ENCODE results near the gene COL19A1.

Gene COL19A1

GRCh38 chr6:69863766-69864165 lies 2.6 kb upstream of the COL19A1 start:
- Histone ChIP-seq H3K9me3 (ENCODE audit: control insufficient read depth, low read length) (no peaks in the 10 kb centered on the region), H3K4me3 (ENCODE audit: low read depth, low read length) (no peak overlapping the region), H3K36me3 (ENCODE audit: control insufficient read depth, insufficient read depth, low read length) (no peaks in the 10 kb centered on the region), H3K4me2 (ENCODE audit: low read length) (no peak overlapping the region), H3K79me2 (no peaks in the 10 kb centered on the region), H3K27ac (no peak overlapping the region), H2AFZ (no peak overlapping the region), H3K27me3 (ENCODE audit: control insufficient read depth, insufficient read depth, low read length) (no peaks in the 10 kb centered on the region), H3K9ac (no peak overlapping the region), H3K4me1 (peaks cover 3% of the 10 kb centered on the region)
- TF ChIP-seq CTCF (IDR thresholded peaks at IDR 0.05) = no peak

- no peak overlapping the region for H3K9ac ChIP-seq
- H3K4me1 ChIP-seq = peaks cover 3% of the 10 kb centered on the region
- no peak overlapping the region for H2AFZ ChIP-seq
- no peaks in the 10 kb centered on the region for H3K9me3 ChIP-seq (ENCODE audit: control insufficient read depth, low read length)
- no peak overlapping the region for H3K4me3 ChIP-seq (ENCODE audit: low read depth, low read length)
- no peak overlapping the region for H3K4me2 ChIP-seq (ENCODE audit: low read length)
- no peaks in the 10 kb centered on the region for H3K36me3 ChIP-seq (ENCODE audit: control insufficient read depth, insufficient read depth, low read length)
- H3K27me3 ChIP-seq (ENCODE audit: control insufficient read depth, insufficient read depth, low read length) = no peaks in the 10 kb centered on the region
- TF ChIP-seq CTCF (IDR thresholded peaks at IDR 0.05) = no peak
- no peak overlapping the region for H3K27ac ChIP-seq
- H3K79me2 ChIP-seq = no peaks in the 10 kb centered on the region
Measured at GRCh38 chr6:69865126-69865525, 1.2 kb upstream of the COL19A1 start.

- Histone ChIP-seq H3K36me3 (ENCODE audit: control insufficient read depth, insufficient read depth, low read length) (no peaks in the 10 kb centered on the region), H3K79me2 (no peaks in the 10 kb centered on the region), H3K4me3 (ENCODE audit: low read depth, low read length) (peak overlapping the region; percentile 59), H3K4me1 (peaks cover 3% of the 10 kb centered on the region), H2AFZ (peak overlapping the region; percentile 83), H3K9me3 (ENCODE audit: control insufficient read depth, low read length) (no peaks in the 10 kb centered on the region), H3K9ac (no peak overlapping the region), H3K4me2 (ENCODE audit: low read length) (peak overlapping the region; percentile 90), H3K27ac (no peak overlapping the region), H3K27me3 (ENCODE audit: control insufficient read depth, insufficient read depth, low read length) (no peaks in the 10 kb centered on the region)
- TF ChIP-seq CTCF (IDR thresholded peaks at IDR 0.05) = peak; percentile 21
Measured at GRCh38 chr6:69866770-69867638, 648 bp downstream of the COL19A1 start.

GRCh38 chr6:69867639-69867976 lies 1.3 kb downstream of the COL19A1 start:
- H3K4me1 ChIP-seq = peaks cover 3% of the 10 kb centered on the region
- no peaks in the 10 kb centered on the region for H3K9me3 ChIP-seq (ENCODE audit: control insufficient read depth, low read length)
- peak overlapping the region; percentile 83 for H2AFZ ChIP-seq
- H3K27me3 ChIP-seq (ENCODE audit: control insufficient read depth, insufficient read depth, low read length) = no peaks in the 10 kb centered on the region
- no peak overlapping the region for H3K9ac ChIP-seq
- H3K27ac ChIP-seq = no peak overlapping the region
- peak overlapping the region; percentile 90 for H3K4me2 ChIP-seq (ENCODE audit: low read length)
- H3K4me3 ChIP-seq (ENCODE audit: low read depth, low read length) = peak overlapping the region; percentile 59
- H3K36me3 ChIP-seq (ENCODE audit: control insufficient read depth, insufficient read depth, low read length) = no peaks in the 10 kb centered on the region
- TF ChIP-seq CTCF (IDR thresholded peaks at IDR 0.05) = no peak
- H3K79me2 ChIP-seq = no peaks in the 10 kb centered on the region

Measured in parathyroid adenoma (tissue), 2 donors.